GM10847 (cell line): Measurements from ENCODE around the gene ZNF665.

Experiments
- POLR2A ChIP-seq: IDR thresholded peaks from 2 replicates; pipeline ENCODE4 v1.6.1; 2011; ENCODE audit not compliant: insufficient read length; ENCODE audit errors: extremely low read depth

ZNF665 gene

GRCh38 chr19:53160350-53160749 lies 32.8 kb downstream of the ZNF665 start:
- no peak for TF ChIP-seq POLR2A

- no peak for TF ChIP-seq POLR2A
Measured at GRCh38 chr19:53158119-53158656, 35.0 kb downstream of the ZNF665 start.

GRCh38 chr19:53157626-53158025 lies 35.5 kb downstream of the ZNF665 start:
- TF ChIP-seq POLR2A, result no peak

- TF ChIP-seq POLR2A, result no peak
Measured at GRCh38 chr19:53156850-53157249, 36.3 kb downstream of the ZNF665 start.

GRCh38 chr19:53147645-53148044 lies 45.5 kb downstream of the ZNF665 start:
- TF ChIP-seq POLR2A, result no peak

GRCh38 chr19:53140351-53140750 lies 52.8 kb downstream of the ZNF665 start:
- TF ChIP-seq POLR2A, result no peak

GRCh38 chr19:53136432-53136831 lies 56.7 kb downstream of the ZNF665 start:
- TF ChIP-seq POLR2A, result no peak

GRCh38 chr19:53132141-53132991 lies 60.8 kb downstream of the ZNF665 start, which contains the start of gene ZNF415:
Gene ZNF415 (minus strand): TSS chr19:53132910. CDS start chr19:53122676, 10,234 bp downstream.
- no peak for TF ChIP-seq POLR2A

- no peak for TF ChIP-seq POLR2A
Measured at GRCh38 chr19:53131727-53132126, 61.4 kb downstream of the ZNF665 start.

GRCh38 chr19:53131085-53131590 lies 62.0 kb downstream of the ZNF665 start:
- TF ChIP-seq POLR2A, result no peak

- TF ChIP-seq POLR2A, result no peak
Measured at GRCh38 chr19:53130506-53130905, 62.7 kb downstream of the ZNF665 start.

GRCh38 chr19:53123400-53123799 lies 69.8 kb downstream of the ZNF665 start:
- TF ChIP-seq POLR2A, result no peak
